Medulla oblongata (tissue), 1 donor: ENCODE data around the gene AVEN.

ENCODE experiments used
- DNase-seq: peaks from one replicate; pipeline ENCODE4 v3.0.0-alpha.2; 2015; ENCODE audit errors: extremely low spot score

The AVEN gene

GRCh38 chr15:33987444-33987843 is 51.6 kb downstream of the AVEN start:
- no peak for DNase-seq

GRCh38 chr15:33985751-33986150 is 53.3 kb downstream of the AVEN start:
- DNase-seq, result no peak

- DNase-seq, result no peak
Measured at GRCh38 chr15:33985287-33985686, 53.7 kb downstream of the AVEN start.

GRCh38 chr15:33982516-33982915 is 56.5 kb downstream of the AVEN start:
- DNase-seq, result no peak

GRCh38 chr15:33980159-33980558 is 58.8 kb downstream of the AVEN start:
- no peak for DNase-seq

GRCh38 chr15:33975022-33975565 is 63.9 kb downstream of the AVEN start:
- no peak for DNase-seq

GRCh38 chr15:33971811-33972210 is 67.2 kb downstream of the AVEN start:
- no peak for DNase-seq

- no peak for DNase-seq
Measured at GRCh38 chr15:33968821-33969220, 70.2 kb downstream of the AVEN start.

- DNase-seq, result no peak
Measured at GRCh38 chr15:33968224-33968623, 70.8 kb downstream of the AVEN start, which contains the start of gene CHRM5. Gene CHRM5, plus strand, starts transcription at chr15:33968497. Its CDS starts 94,221 bp downstream, at chr15:34062718.

GRCh38 chr15:33964665-33965040 is 74.4 kb downstream of the AVEN start:
- DNase-seq, result no peak

- DNase-seq, result peak; percentile 48
Measured at GRCh38 chr15:33963831-33964664, 75.0 kb downstream of the AVEN start.

- no peak for DNase-seq
Measured at GRCh38 chr15:33960549-33960935, 78.5 kb downstream of the AVEN start.

- DNase-seq, result no peak
Measured at GRCh38 chr15:33959844-33960548, 79.0 kb downstream of the AVEN start.

- DNase-seq, result no peak
Measured at GRCh38 chr15:33956397-33956796, 82.6 kb downstream of the AVEN start.

GRCh38 chr15:33955945-33956344 is 83.1 kb downstream of the AVEN start:
- DNase-seq, result no peak

GRCh38 chr15:33946152-33946551 is 92.9 kb downstream of the AVEN start:
- no peak for DNase-seq

- DNase-seq, result no peak
Measured at GRCh38 chr15:33941279-33942063, 97.5 kb downstream of the AVEN start.

- DNase-seq, result no peak
Measured at GRCh38 chr15:33934921-33935320, 104.1 kb downstream of the AVEN start.

- no peak for DNase-seq
Measured at GRCh38 chr15:33934396-33934795, 104.6 kb downstream of the AVEN start.

GRCh38 chr15:33932734-33933133 is 106.3 kb downstream of the AVEN start:
- DNase-seq, result no peak

- DNase-seq, result no peak
Measured at GRCh38 chr15:33926260-33926659, 112.7 kb downstream of the AVEN start.

GRCh38 chr15:33923446-33923845 is 115.6 kb downstream of the AVEN start:
- no peak for DNase-seq
